Mucosa of stomach (tissue), 1 donor: ENCODE results near the gene ZMYND11.

ENCODE experiments used
- H3K27me3 ChIP-seq: one replicate; pipeline ENCODE4 v1.7.0; 2013; ENCODE audit warnings: mild to moderate bottlenecking, low read length; ENCODE audit not compliant: control insufficient read depth, insufficient read depth
- H3K36me3 ChIP-seq: one replicate; pipeline ENCODE4 v1.7.0; 2013; ENCODE audit warnings: low read length; ENCODE audit not compliant: control insufficient read depth, insufficient read depth
- H3K4me1 ChIP-seq: one replicate; pipeline ENCODE4 v1.7.0; 2013; ENCODE audit warnings: mild to moderate bottlenecking, low read length; ENCODE audit not compliant: control insufficient read depth, insufficient read depth
- H3K4me3 ChIP-seq: one replicate; pipeline ENCODE4 v1.7.0; 2013; ENCODE audit warnings: low read length
- H3K9ac ChIP-seq: one replicate; pipeline ENCODE4 v1.7.0; 2013; ENCODE audit warnings: mild to moderate bottlenecking, low read length, moderate library complexity
- H3K9me3 ChIP-seq: one replicate; pipeline ENCODE4 v1.7.0; 2013; ENCODE audit warnings: mild to moderate bottlenecking, low read length, moderate library complexity; ENCODE audit not compliant: control insufficient read depth
- donor health status: Pancreatic carcinoma.

ZMYND11 gene

DNA sequence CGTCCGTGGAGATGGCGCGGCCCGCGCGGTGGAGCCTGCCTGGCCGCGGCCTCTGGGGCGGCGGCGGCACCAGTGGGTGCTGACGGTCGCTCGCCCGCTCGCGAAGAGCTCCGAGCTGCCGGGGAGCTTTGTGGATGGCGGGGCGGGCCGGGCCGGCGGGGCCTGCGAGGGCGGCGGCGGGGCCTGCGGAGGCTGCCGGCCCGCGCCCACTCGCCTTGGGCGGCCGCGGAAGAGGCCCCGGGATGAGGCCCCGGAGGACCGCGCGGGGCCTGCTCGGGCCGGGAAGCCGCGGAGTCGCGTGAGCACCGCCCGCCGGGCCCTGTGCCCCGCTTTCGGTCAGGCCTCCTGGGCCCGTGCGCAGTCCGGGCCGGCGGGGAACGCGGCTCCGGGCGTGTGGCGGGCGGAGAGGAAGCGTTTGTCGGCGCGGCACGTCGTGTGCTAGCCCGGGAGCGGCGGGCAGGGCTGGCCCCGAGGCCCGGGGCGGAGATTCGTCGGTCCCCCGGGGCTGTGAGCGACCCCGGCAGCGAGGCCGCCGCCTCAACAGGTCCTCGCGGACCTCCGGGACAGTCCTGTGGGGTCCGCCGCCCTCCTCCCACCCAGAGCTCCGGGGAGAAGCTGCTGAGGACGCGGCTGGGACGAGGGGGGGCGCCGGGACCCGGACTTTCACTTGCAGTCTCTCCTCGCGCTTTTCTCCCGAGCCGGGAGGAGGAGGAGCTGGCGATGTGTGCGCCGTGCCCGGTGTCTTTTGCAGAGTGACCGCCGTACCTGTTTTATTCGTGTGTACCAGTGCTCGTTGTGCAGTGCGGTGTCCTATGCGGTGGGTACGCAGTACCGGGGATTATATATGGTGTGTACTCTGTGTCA, 578 bp downstream of the ZMYND11 start:
- Histone ChIP-seq H3K9ac (peak overlapping the region; percentile 89), H3K27me3 (no peaks in the 10 kb centered on the region), H3K4me1 (peaks cover 15% of the 10 kb centered on the region), H3K9me3 (no peaks in the 10 kb centered on the region), H3K36me3 (no peaks in the 10 kb centered on the region), H3K4me3 (peak overlapping the region; percentile 47)

DNA sequence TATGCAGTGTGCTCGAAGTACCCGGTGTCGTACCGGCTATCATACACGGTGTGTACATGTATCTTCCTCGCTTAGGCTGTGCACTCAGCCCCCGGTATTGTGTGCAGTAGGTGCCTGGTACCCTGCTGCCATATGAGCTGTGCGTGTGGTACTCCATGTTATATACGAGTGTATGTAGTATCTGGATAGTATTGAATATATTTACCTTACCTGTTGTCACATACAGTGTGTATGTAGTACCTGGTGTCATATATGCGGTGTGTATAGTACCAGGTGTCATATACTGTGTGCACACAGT, 1.2 kb downstream of the ZMYND11 start:
- peaks cover 20% of the 10 kb centered on the region for H3K4me1 ChIP-seq
- H3K36me3 ChIP-seq: no peaks in the 10 kb centered on the region
- peak overlapping the region; percentile 47 for H3K4me3 ChIP-seq
- H3K9me3 ChIP-seq: no peaks in the 10 kb centered on the region
- H3K9ac ChIP-seq: peak overlapping the region; percentile 89
- H3K27me3 ChIP-seq: no peaks in the 10 kb centered on the region

DNA sequence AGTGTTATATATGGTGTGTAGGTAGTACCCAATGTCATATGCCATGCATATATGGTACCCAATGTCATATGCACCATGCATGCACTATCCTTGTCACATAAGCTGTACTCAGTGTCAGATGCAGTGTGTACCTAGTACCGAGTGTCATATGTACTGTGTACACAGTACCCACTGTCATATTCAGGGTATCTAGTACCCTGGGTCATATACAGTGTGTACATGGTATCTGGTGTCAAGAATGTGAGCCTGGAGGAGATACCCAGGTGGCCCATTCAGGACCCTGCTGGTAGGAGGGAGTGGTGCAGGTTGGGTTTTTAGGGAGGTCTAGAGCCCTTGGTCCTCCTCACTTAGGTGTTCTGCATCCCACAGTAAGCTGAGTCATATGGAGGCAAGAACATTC, 1.8 kb downstream of the ZMYND11 start:
- Histone ChIP-seq H3K4me1 (peaks cover 20% of the 10 kb centered on the region), H3K27me3 (no peaks in the 10 kb centered on the region), H3K9ac (no peak overlapping the region)

DNA sequence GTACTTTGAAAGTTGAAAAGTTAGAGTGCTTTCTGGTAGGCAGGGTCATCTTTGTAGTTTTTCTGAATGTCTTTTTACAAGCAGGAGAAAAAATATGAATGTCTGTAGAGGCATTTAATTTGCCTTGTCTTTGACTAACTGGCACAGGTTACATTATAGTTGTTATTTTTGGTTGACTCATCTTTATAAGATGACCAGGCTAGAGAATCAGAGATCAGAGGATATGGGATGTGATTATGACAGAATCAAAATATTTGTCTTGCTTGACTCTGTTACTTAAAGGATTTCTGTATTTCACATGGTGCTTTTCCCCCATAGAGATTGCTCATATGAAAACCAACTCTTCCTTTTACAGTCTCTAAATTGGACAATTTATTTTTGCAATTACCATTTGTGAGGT, 2.4 kb downstream of the ZMYND11 start:
- Histone ChIP-seq H3K4me1 (peaks cover 20% of the 10 kb centered on the region), H3K4me3 (no peak overlapping the region)

More for the DNA sequence above, 1.8 kb downstream of the ZMYND11 start:
- Histone ChIP-seq H3K9me3 (no peaks in the 10 kb centered on the region), H3K4me3 (no peak overlapping the region), H3K36me3 (no peaks in the 10 kb centered on the region)

DNA sequence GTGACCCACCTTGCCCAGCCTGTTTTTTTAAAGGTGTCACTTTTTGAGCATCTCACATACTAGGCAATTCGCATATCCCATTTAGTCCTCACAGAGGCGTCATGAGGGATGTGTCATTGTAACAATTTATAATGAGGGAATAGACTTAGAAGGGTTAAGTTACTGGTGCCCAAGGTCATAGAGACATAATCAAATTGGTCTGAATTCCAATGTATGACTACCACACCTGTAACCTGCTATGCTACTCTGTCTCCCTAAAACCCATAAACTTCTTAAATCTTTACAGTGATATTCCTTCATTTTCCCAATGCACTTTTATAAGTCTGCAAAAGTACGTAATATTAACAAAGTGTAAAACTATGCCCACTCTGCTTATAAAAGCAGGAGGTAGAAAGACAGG, 7.1 kb downstream of the ZMYND11 start:
- H3K36me3 ChIP-seq: no peaks in the 10 kb centered on the region
- peaks cover 8% of the 10 kb centered on the region for H3K4me1 ChIP-seq
- no peak overlapping the region for H3K4me3 ChIP-seq
- no peak overlapping the region for H3K9ac ChIP-seq
- H3K27me3 ChIP-seq: no peaks in the 10 kb centered on the region
- H3K9me3 ChIP-seq: no peaks in the 10 kb centered on the region

More for the DNA sequence above, 2.4 kb downstream of the ZMYND11 start:
- no peaks in the 10 kb centered on the region for H3K36me3 ChIP-seq
- no peaks in the 10 kb centered on the region for H3K27me3 ChIP-seq
- H3K9me3 ChIP-seq: no peaks in the 10 kb centered on the region
- no peak overlapping the region for H3K9ac ChIP-seq

GRCh38 chr10:152915-153314, 17.7 kb downstream of the ZMYND11 start:
- H3K9me3 ChIP-seq: no peaks in the 10 kb centered on the region
- no peak overlapping the region for H3K9ac ChIP-seq
- H3K27me3 ChIP-seq: no peaks in the 10 kb centered on the region
- H3K4me3 ChIP-seq: no peak overlapping the region
- peaks cover 4% of the 10 kb centered on the region for H3K4me1 ChIP-seq
- H3K36me3 ChIP-seq: no peaks in the 10 kb centered on the region

DNA sequence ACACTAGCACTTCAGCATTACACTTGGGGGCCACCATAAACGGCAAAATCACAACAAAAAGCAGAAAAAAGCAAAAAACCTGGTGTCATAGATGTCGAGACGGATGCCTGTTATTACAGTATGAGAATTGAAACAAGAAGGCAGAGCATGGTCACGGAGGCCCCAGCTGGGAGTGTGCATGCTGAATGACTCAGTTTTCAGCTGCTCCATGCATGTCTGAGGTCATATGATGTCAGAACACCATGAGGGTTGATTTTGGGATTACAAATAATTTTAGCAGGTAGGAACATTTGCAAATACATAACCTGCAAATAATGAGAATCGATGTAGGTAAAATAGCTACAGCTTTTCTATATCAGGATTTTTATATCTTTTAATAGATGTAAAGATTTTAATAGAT, 19.1 kb downstream of the ZMYND11 start:
- no peaks in the 10 kb centered on the region for H3K9me3 ChIP-seq
- H3K9ac ChIP-seq: no peak overlapping the region
- H3K27me3 ChIP-seq: no peaks in the 10 kb centered on the region
- no peak overlapping the region for H3K4me3 ChIP-seq
- no peaks in the 10 kb centered on the region for H3K36me3 ChIP-seq
- no peaks in the 10 kb centered on the region for H3K4me1 ChIP-seq

GRCh38 chr10:167383-167782, 32.1 kb downstream of the ZMYND11 start:
- Histone ChIP-seq H3K9me3 (no peaks in the 10 kb centered on the region), H3K4me1 (no peaks in the 10 kb centered on the region), H3K36me3 (no peaks in the 10 kb centered on the region), H3K27me3 (no peaks in the 10 kb centered on the region), H3K9ac (no peak overlapping the region), H3K4me3 (no peak overlapping the region)

DNA sequence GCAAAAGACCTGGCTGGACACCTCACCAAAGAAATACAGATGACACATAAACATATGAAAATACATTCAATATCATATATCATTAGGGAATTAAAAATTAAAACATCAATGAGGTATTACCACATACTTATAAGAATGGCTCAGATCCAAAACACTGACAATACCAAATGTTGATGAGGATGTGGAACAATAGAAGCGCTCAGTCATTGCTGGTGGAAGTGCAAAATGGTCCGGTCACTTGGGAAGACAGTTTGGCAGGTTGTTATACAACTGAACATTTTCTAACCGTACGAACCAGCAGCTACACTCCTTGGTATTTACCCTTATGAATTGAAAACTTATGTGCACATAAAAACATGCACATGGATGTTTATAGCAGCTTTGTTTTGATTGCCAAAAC, 38.5 kb downstream of the ZMYND11 start:
- Histone ChIP-seq H3K36me3 (no peaks in the 10 kb centered on the region), H3K27me3 (no peaks in the 10 kb centered on the region), H3K4me1 (no peaks in the 10 kb centered on the region), H3K9ac (no peak overlapping the region), H3K9me3 (no peaks in the 10 kb centered on the region), H3K4me3 (no peak overlapping the region)

- Histone ChIP-seq H3K4me3 (no peak overlapping the region), H3K36me3 (no peaks in the 10 kb centered on the region), H3K27me3 (no peaks in the 10 kb centered on the region), H3K9ac (no peak overlapping the region), H3K4me1 (no peaks in the 10 kb centered on the region), H3K9me3 (no peaks in the 10 kb centered on the region)
These were observed 41.4 kb downstream of the ZMYND11 start for GRCh38 chr10:176677-177076.

DNA sequence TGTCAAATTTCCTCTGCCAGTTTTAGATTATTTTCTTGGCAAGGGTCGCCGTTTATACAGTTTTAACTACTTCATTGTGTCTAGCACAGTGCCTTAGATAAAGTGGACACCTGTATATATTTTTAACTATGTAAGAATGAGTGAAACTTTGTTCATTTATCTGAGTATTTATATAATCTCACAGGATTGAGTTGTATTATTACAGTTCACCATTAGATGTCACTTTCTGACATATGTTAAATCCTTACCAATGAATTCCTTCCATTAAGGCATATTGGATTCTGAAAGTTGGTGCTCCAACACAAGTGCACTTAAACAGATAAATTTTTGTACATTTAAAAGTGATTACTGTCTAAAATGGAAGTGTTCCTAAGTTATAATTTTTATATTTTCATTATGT, 43.0 kb downstream of the ZMYND11 start:
- Histone ChIP-seq H3K4me3 (no peak overlapping the region), H3K27me3 (no peaks in the 10 kb centered on the region), H3K9me3 (no peaks in the 10 kb centered on the region), H3K4me1 (no peaks in the 10 kb centered on the region), H3K9ac (no peak overlapping the region), H3K36me3 (no peaks in the 10 kb centered on the region)

DNA sequence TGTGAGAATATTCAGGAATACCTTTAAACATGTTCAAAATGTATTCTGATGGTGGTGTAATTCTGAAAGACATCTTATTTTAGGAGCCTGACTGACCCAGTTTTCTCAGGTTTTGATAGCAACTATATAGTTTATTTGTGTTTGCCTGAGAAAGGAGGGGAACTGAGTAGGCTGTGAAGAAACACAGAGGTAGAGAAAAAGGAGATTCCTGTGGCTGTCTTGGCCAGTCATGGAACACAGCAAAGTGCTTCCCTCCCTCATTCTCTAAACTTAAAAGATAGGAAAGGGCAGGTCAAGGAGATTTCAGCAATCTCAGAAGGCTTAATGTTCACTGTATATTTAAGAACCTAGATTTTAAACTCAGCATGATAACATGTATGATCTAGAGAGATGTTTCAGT, 43.5 kb downstream of the ZMYND11 start:
- H3K4me1 ChIP-seq: no peaks in the 10 kb centered on the region
- no peaks in the 10 kb centered on the region for H3K9me3 ChIP-seq
- no peaks in the 10 kb centered on the region for H3K27me3 ChIP-seq
- no peak overlapping the region for H3K4me3 ChIP-seq
- peak overlapping the region; percentile 20 for H3K9ac ChIP-seq
- no peaks in the 10 kb centered on the region for H3K36me3 ChIP-seq
